OCI-LY1 (cell line): Measurements from ENCODE around the gene RFX1.
A peak's percentile ranks its signal among the peaks of the same experiment; 100 is the strongest.

Experiments
- H2AFZ ChIP-seq: fragments of 200-600 bp; sonication (generic), shearing (Covaris generic); 2 replicates; pipeline ENCODE4 v1.6.0; 2014; ENCODE audit warnings: antibody characterized with exemption, mild to moderate bottlenecking, low read length
- H3F3A ChIP-seq: fragments of 200-600 bp; sonication (generic), shearing (Covaris generic); 2 replicates; pipeline ENCODE4 v1.6.0; 2014; ENCODE audit warnings: mild to moderate bottlenecking, antibody characterized with exemption, low read length, moderate library complexity; ENCODE audit not compliant: insufficient read depth
- H3K27ac ChIP-seq: fragments of 200-600 bp; sonication (generic); 2 replicates; pipeline ENCODE4 v1.5.1; 2014; ENCODE audit warnings: low read length, mixed run types, mild to moderate bottlenecking, low read depth; ENCODE audit not compliant: poor library complexity, severe bottlenecking
- H3K27me3 ChIP-seq: fragments of 200-600 bp; sonication (generic); 2 replicates; pipeline ENCODE4 v1.6.0; 2014; ENCODE audit warnings: antibody characterized with exemption, mild to moderate bottlenecking, low read length, moderate library complexity; ENCODE audit not compliant: insufficient read depth
- H3K36me3 ChIP-seq: fragments of 200-600 bp; sonication (generic); 2 replicates; pipeline ENCODE4 v1.6.1; 2014; ENCODE audit warnings: mild to moderate bottlenecking, antibody characterized with exemption, low read length, moderate library complexity, mixed read lengths; ENCODE audit not compliant: insufficient read depth
- H3K4me1 ChIP-seq: fragments of 200-600 bp; sonication (generic); 2 replicates; pipeline ENCODE4 v1.5.1; 2014; ENCODE audit warnings: mild to moderate bottlenecking, low read length, moderate library complexity; ENCODE audit not compliant: insufficient read depth, severe bottlenecking
- H3K4me2 ChIP-seq: fragments of 200-600 bp; sonication (generic), shearing (Covaris generic); 2 replicates; pipeline ENCODE4 v1.6.1; 2014; ENCODE audit warnings: low read length
- H3K4me3 ChIP-seq: fragments of 200-600 bp; sonication (generic); 2 replicates; pipeline ENCODE4 v1.5.1; 2014; ENCODE audit warnings: low read length, low read depth, mild to moderate bottlenecking, mixed read lengths; ENCODE audit not compliant: poor library complexity, severe bottlenecking
- H3K79me2 ChIP-seq: fragments of 200-600 bp; shearing (Covaris generic); 2 replicates; pipeline ENCODE4 v1.6.1; 2016; ENCODE audit warnings: mixed run types, low read length, mixed read lengths; ENCODE audit not compliant: insufficient read depth
- H3K9ac ChIP-seq: fragments of 200-600 bp; sonication (generic), shearing (Covaris generic); 2 replicates; pipeline ENCODE4 v1.6.1; 2014; ENCODE audit warnings: mild to moderate bottlenecking, low read length, mixed read lengths
- H3K9me2 ChIP-seq: fragments of 200-600 bp; sonication (generic), shearing (Covaris generic); 2 replicates; pipeline ENCODE4 v1.6.1; 2014; ENCODE audit warnings: low read depth, mild to moderate bottlenecking, low read length, mixed read lengths
- H3K9me3 ChIP-seq: fragments of 200-600 bp; shearing (Covaris generic); 2 replicates; pipeline ENCODE4 v1.6.1; 2014; ENCODE audit warnings: low read length, mixed read lengths
- H4K20me1 ChIP-seq: fragments of 200-600 bp; sonication (generic), shearing (Covaris generic); 2 replicates; pipeline ENCODE4 v1.6.0; 2016; ENCODE audit warnings: mild to moderate bottlenecking, low read length; ENCODE audit not compliant: insufficient read depth
- CTCF ChIP-seq: fragments of 200-600 bp; sonication (generic), shearing (Covaris generic); IDR thresholded peaks from 2 replicates; pipeline ENCODE4 v1.5.1; 2017; ENCODE audit warnings: mild to moderate bottlenecking, antibody characterized with exemption, low read length, moderate library complexity, mixed read lengths
- EZH2 ChIP-seq: fragments of 200-600 bp; sonication (generic), shearing (Covaris generic); IDR thresholded peaks from 2 replicates; pipeline ENCODE4 v1.8.0; 2017; ENCODE audit warnings: borderline replicate concordance, mixed run types, mild to moderate bottlenecking, antibody characterized with exemption, low read length, moderate library complexity, mixed read lengths

The RFX1 gene

DNA sequence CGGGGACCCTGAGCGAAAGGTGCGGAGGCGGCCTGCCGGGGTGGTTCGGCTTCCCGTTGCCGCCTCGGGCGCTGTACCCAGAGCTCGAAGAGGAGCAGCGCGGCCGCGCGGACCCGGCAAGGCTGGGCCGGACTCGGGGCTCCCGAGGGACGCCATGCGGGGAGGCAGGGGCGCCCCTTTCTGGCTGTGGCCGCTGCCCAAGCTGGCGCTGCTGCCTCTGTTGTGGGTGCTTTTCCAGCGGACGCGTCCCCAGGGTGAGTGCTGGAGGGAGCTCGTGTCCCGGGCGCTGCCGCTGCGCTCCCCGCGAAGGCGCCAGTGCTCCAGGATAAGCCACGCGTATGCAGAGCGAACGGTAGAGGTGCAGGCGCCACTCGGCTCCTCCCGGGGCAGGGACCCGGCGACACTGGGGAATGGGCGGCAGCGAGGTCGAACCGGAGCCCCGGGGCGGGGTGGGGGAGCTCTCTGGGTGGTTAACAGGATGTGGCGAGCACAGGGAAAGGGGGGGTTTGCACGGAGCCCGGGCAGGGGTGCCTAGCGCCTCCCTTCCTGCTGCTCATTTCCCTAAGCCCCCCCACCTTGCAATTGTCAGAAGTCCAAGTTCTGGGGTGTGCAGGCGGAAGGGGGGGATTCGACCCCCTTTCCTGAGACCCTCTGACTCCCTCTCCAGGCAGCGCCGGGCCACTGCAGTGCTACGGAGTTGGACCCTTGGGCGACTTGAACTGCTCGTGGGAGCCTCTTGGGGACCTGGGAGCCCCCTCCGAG lies 25.8 kb upstream of the RFX1 start, which contains the start of gene IL27RA:
Gene IL27RA (plus strand): TSS at position 44 of the 762 bp plus-strand sequence. CDS start 111 bp downstream, at position 155.
- no peaks in the 10 kb centered on the region for H3K36me3 ChIP-seq
- no peaks in the 10 kb centered on the region for H3F3A ChIP-seq
- peak; percentile 80 for TF ChIP-seq CTCF
- no peak for TF ChIP-seq EZH2
- peaks cover 11% of the 10 kb centered on the region for H3K4me1 ChIP-seq
- peak within 1 kb of the TSS; percentile 67 for H3K4me3 ChIP-seq
- H3K27me3 ChIP-seq, result peaks cover 5% of the 10 kb centered on the region; the same call in 1 of the 2 replicates
- H3K9me2 ChIP-seq, result no peaks in the 10 kb centered on the region
- H2AFZ ChIP-seq, result no peak within 1 kb of the TSS
- H3K4me2 ChIP-seq, result peak within 1 kb of the TSS; percentile 73
- H3K9ac ChIP-seq, result peak within 1 kb of the TSS; percentile 66
- H3K79me2 ChIP-seq, result no peaks in the 10 kb centered on the region
- H3K9me3 ChIP-seq, result no peaks in the 10 kb centered on the region
- H3K27ac ChIP-seq, result no peak within 1 kb of the TSS
- no peaks in the 10 kb centered on the region for H4K20me1 ChIP-seq

DNA sequence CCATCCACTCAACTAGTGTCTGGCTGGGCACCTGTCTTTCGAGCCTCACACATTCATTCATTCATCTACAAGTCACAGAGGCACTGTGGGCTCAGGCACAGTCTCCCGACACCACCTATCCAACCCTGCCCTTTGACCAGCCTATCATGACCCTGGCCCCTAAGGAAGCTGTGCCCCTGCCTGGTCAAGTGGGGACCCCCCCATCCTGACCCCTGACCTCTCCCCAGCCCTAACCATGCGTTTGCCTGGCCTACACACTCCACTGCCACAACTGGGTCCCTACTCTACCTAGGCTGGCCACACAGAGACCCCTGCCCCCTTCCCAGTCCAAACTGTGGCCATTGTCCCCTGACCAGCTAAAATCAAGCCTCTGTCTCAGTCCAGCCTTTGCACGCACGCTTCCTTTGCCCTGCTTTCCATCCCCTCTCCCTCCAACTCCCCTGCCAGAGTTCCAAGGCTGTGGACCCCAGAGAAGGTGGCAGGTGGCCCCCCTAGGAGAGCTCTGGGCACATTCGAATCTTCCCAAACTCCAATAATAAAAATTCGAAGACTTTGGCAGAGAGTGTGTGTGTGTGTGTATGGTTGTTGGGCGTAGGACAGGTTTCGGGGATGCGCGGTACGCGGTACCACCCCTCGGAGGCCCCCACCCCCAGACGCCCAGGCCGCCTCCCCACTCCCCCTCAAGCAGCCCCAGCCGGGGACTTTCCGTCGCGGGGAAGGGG lies 25.0 kb upstream of the RFX1 start:
- H2AFZ ChIP-seq, result no peak overlapping the region
- H3K9ac ChIP-seq, result peak overlapping the region; percentile 66
- H3K27ac ChIP-seq, result no peak overlapping the region

GRCh38 chr19:14028901-14029300 lies 22.8 kb upstream of the RFX1 start:
- no peaks in the 10 kb centered on the region for H3K9me3 ChIP-seq
- no peak for TF ChIP-seq EZH2
- H3K36me3 ChIP-seq, result no peaks in the 10 kb centered on the region
- no peak overlapping the region for H3K4me2 ChIP-seq
- no peaks in the 10 kb centered on the region for H3F3A ChIP-seq
- H3K27me3 ChIP-seq, result peaks cover 5% of the 10 kb centered on the region; the same call in 1 of the 2 replicates
- H3K4me1 ChIP-seq, result peaks cover 11% of the 10 kb centered on the region
- no peak overlapping the region for H3K27ac ChIP-seq
- H3K79me2 ChIP-seq, result no peaks in the 10 kb centered on the region
- no peak overlapping the region for H3K9ac ChIP-seq
- no peaks in the 10 kb centered on the region for H3K9me2 ChIP-seq
- H2AFZ ChIP-seq, result no peak overlapping the region
- no peak overlapping the region for H3K4me3 ChIP-seq
- no peaks in the 10 kb centered on the region for H4K20me1 ChIP-seq

More for the DNA sequence above, 25.0 kb upstream of the RFX1 start:
- Histone ChIP-seq H3K4me3 (peak overlapping the region; percentile 67), H3K27me3 (peaks cover 5% of the 10 kb centered on the region; the same call in 1 of the 2 replicates), H3K9me3 (no peaks in the 10 kb centered on the region), H3K9me2 (no peaks in the 10 kb centered on the region), H4K20me1 (no peaks in the 10 kb centered on the region), H3K36me3 (no peaks in the 10 kb centered on the region), H3K4me2 (peak overlapping the region; percentile 73), H3F3A (no peaks in the 10 kb centered on the region), H3K79me2 (no peaks in the 10 kb centered on the region), H3K4me1 (peaks cover 11% of the 10 kb centered on the region)
- TF ChIP-seq EZH2 (no peak), CTCF (no peak)
